Measurements from ENCODE around the gene LTC4S. TPM values are rescaled to one million over a fixed set of nuclear protein-coding genes. Genes with fewer than 3 reads are reported as not detected.

The LTC4S gene
- polyA plus RNA-seq, 3 donors, result 0.65 to 2.1 (median 0.69) TPM

DNA sequence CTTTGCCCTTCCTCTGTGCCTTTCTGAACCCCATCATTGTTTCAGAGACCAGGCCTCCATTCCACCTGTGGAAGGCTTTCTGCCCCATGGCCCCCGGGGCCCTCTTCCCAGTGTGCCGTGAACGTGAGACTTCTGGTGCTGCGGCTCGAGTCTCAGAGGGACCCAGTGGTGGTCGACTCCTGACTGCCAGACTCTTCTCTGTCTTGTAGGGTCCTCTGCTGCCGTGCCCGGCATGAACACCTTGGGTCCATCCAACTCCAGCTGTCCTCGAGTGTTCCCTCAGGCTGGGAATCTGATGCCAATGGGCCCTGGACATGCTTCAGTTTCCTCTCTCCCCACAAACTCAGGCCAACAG lies 20.1 kb upstream of the LTC4S start:
- Mint-ChIP-seq H3K4me1 (peaks cover 80% of the 10 kb centered on the region), H3K4me3 (no peak overlapping the region), H3K27me3 (ENCODE audit: low read depth in 3 of 3) (no peaks in the 10 kb centered on the region), H3K36me3 (peaks cover 55 to 75% of the 10 kb centered on the region in 2 donors), H3K27ac (peak overlapping the region in 2 of 7 donors; percentile 8 to 42), H3K9me3 (no peaks in the 10 kb centered on the region)
- WGBS (ENCODE audit: insufficient coverage), result 95% methylated on average over 9 of the region's 9 CpGs
- Histone ChIP-seq H3K27me3 (ENCODE audit: control insufficient read depth in 2 of 2, insufficient read depth in 2 of 2, low read length in 2 of 2) (no peaks in the 10 kb centered on the region), H3K4me3 (replicated peaks in 1 of 3; ENCODE audit: low read depth in 2 of 3, low read length in 3 of 3) (no peak overlapping the region), H3K36me3 (replicated peaks in 1 of 2; ENCODE audit: control insufficient read depth in 1 of 2, insufficient read depth in 2 of 2, low read length in 2 of 2) (peaks cover 38 to 67% of the 10 kb centered on the region in 2 donors), H3K4me2 (replicated peaks; ENCODE audit: extremely low read depth, low read length, poor library complexity, severe bottlenecking) (no peak overlapping the region), H3K9me3 (replicated peaks in 1 of 2; ENCODE audit: control insufficient read depth in 1 of 2, insufficient read depth in 1 of 2, low read length in 2 of 2) (no peaks in the 10 kb centered on the region), H3K79me2 (ENCODE audit: insufficient read depth, low read length) (peaks cover 78% of the 10 kb centered on the region), H3K27ac (ENCODE audit: low read depth in 1 of 2, low read length in 2 of 2) (no peak overlapping the region), H3K9ac (ENCODE audit: insufficient read depth, low read length, poor library complexity, severe bottlenecking) (no peak overlapping the region), H4K20me1 (ENCODE audit: insufficient read depth, low read length) (peaks cover 95% of the 10 kb centered on the region), H2AFZ (ENCODE audit: insufficient read depth, low read depth, low read length, poor library complexity, severe bottlenecking) (no peak overlapping the region), H3K4me1 (ENCODE audit: control insufficient read depth in 1 of 2, insufficient read depth in 2 of 2, low read length in 2 of 2) (peaks cover 79 to 94% of the 10 kb centered on the region in 2 donors)
- intact Hi-C loops (cut with micrococcal nuclease), result no loop called here
- no peak for DNase-seq
- TF ChIP-seq, protein P1, sequence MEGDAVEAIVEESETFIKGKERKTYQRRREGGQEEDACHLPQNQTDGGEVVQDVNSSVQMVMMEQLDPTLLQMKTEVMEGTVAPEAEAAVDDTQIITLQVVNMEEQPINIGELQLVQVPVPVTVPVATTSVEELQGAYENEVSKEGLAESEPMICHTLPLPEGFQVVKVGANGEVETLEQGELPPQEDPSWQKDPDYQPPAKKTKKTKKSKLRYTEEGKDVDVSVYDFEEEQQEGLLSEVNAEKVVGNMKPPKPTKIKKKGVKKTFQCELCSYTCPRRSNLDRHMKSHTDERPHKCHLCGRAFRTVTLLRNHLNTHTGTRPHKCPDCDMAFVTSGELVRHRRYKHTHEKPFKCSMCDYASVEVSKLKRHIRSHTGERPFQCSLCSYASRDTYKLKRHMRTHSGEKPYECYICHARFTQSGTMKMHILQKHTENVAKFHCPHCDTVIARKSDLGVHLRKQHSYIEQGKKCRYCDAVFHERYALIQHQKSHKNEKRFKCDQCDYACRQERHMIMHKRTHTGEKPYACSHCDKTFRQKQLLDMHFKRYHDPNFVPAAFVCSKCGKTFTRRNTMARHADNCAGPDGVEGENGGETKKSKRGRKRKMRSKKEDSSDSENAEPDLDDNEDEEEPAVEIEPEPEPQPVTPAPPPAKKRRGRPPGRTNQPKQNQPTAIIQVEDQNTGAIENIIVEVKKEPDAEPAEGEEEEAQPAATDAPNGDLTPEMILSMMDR (IDR thresholded peaks at IDR 0.05), result no peak

DNA sequence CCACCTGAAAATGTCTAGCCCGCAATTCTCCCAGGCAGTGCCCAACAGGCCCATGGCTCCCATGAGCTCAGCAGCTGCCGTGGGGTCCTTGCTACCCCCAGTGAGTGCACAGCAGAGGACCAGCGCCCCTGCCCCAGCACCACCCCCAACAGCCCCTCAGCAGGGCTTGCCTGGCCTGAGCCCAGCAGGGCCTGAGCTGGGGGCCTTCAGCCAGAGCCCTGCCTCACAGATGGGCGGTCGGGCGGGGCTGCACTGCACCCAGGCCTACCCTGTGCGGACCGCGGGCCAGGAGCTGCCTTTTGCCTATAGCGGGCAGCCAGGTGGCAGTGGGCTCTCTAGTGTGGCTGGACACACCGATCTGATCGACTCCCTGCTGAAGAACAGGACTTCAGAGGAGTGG lies 19.3 kb upstream of the LTC4S start:
- Histone ChIP-seq H3K9ac (ENCODE audit: insufficient read depth, low read length, poor library complexity, severe bottlenecking) (no peak overlapping the region), H3K4me3 (replicated peaks in 1 of 3; ENCODE audit: low read depth in 2 of 3, low read length in 3 of 3) (no peak overlapping the region), H3K27me3 (ENCODE audit: control insufficient read depth in 2 of 2, insufficient read depth in 2 of 2, low read length in 2 of 2) (no peaks in the 10 kb centered on the region), H4K20me1 (ENCODE audit: insufficient read depth, low read length) (peaks cover 94% of the 10 kb centered on the region), H3K4me1 (ENCODE audit: control insufficient read depth in 1 of 2, insufficient read depth in 2 of 2, low read length in 2 of 2) (peaks cover 79 to 94% of the 10 kb centered on the region in 2 donors), H2AFZ (ENCODE audit: insufficient read depth, low read depth, low read length, poor library complexity, severe bottlenecking) (no peak overlapping the region), H3K4me2 (replicated peaks; ENCODE audit: extremely low read depth, low read length, poor library complexity, severe bottlenecking) (no peak overlapping the region), H3K27ac (ENCODE audit: low read depth in 1 of 2, low read length in 2 of 2) (no peak overlapping the region), H3K79me2 (ENCODE audit: insufficient read depth, low read length) (peaks cover 78% of the 10 kb centered on the region), H3K36me3 (replicated peaks in 1 of 2; ENCODE audit: control insufficient read depth in 1 of 2, insufficient read depth in 2 of 2, low read length in 2 of 2) (peaks cover 38 to 63% of the 10 kb centered on the region in 2 donors), H3K9me3 (replicated peaks in 1 of 2; ENCODE audit: control insufficient read depth in 1 of 2, insufficient read depth in 1 of 2, low read length in 2 of 2) (no peaks in the 10 kb centered on the region)
- 98% methylated on average over 10 of the region's 12 CpGs for WGBS (ENCODE audit: insufficient coverage)
- no peaks in the 10 kb centered on the region for H3K9me3 Mint-ChIP-seq
- intact Hi-C loops (cut with micrococcal nuclease), result no loop called here
- peaks cover 80% of the 10 kb centered on the region for H3K4me1 Mint-ChIP-seq
- no peak for DNase-seq
- TF ChIP-seq, protein P1 (IDR thresholded peaks at IDR 0.05), result no peak
- H3K27ac Mint-ChIP-seq, result no peak overlapping the region
- peaks cover 0 to 2% (median 0%) of the 10 kb centered on the region in 3 donors for H3K27me3 Mint-ChIP-seq (ENCODE audit: low read depth in 3 of 3)
- H3K4me3 Mint-ChIP-seq, result no peak overlapping the region
- peaks cover 52 to 72% of the 10 kb centered on the region in 2 donors for H3K36me3 Mint-ChIP-seq
